SK-N-SH treated with all-trans-retinoic acid at 6 μM for 48 hours (cell line): Measurements from ENCODE around the gene XAGE1B.
A peak's percentile ranks its signal among the peaks of the same experiment; 100 is the strongest.

Source experiments
- ATAC-seq: fragments of 200-7000 bp; cut with Tn5 transposase; 3 replicates; pipeline ENCODE4 v1.9.1; 2020; ENCODE audit warnings: mild to moderate bottlenecking, moderate library complexity
- ARNTL ChIP-seq: fragments of 450-650 bp; formaldehyde crosslinking; IDR thresholded peaks from 2 replicates; pipeline ENCODE4 v1.5.0; 2020; ENCODE audit warnings: low read depth, mild to moderate bottlenecking, moderate library complexity, borderline replicate concordance
- BACH2 ChIP-seq: fragments of 250-450 bp; sonication (Bioruptor Pico); IDR thresholded peaks from 2 replicates; pipeline ENCODE4 v1.9.0; 2021; ENCODE audit warnings: mild to moderate bottlenecking, borderline replicate concordance
- CSDC2 ChIP-seq: fragments of 250-450 bp; sonication (Bioruptor Pico); IDR thresholded peaks from 2 replicates; pipeline ENCODE4 v1.5.0; 2020; ENCODE audit warnings: mild to moderate bottlenecking, moderate library complexity
- CSRNP3 ChIP-seq: fragments of 250-450 bp; sonication (Bioruptor Pico); IDR thresholded peaks from 2 replicates; pipeline ENCODE4 v1.5.1; 2021; ENCODE audit warnings: mild to moderate bottlenecking, moderate library complexity
- ESRRG ChIP-seq: fragments of 250-450 bp; sonication (Bioruptor Pico); IDR thresholded peaks from 2 replicates; pipeline ENCODE4 v1.6.1; 2021; ENCODE audit warnings: mild to moderate bottlenecking
- GLIS3 ChIP-seq: fragments of 250-450 bp; sonication (Bioruptor Pico); IDR thresholded peaks from 2 replicates; pipeline ENCODE4 v1.5.0; 2020; ENCODE audit warnings: mild to moderate bottlenecking, moderate library complexity
- ISL1 ChIP-seq: fragments of 250-450 bp; sonication (Bioruptor Pico); IDR thresholded peaks from 2 replicates; pipeline ENCODE4 v2.1.2; 2022; ENCODE audit warnings: mild to moderate bottlenecking, moderate library complexity
- OSR1 ChIP-seq: fragments of 250-450 bp; sonication (Bioruptor Pico); IDR thresholded peaks from 2 replicates; pipeline ENCODE4 v1.8.0; 2022; ENCODE audit warnings: moderate library complexity, mild to moderate bottlenecking, inconsistent platforms
- PATZ1 ChIP-seq: fragments of 250-450 bp; sonication (Bioruptor Pico); IDR thresholded peaks from 2 replicates; pipeline ENCODE4 v1.8.0; 2020; ENCODE audit warnings: mild to moderate bottlenecking, moderate library complexity, borderline replicate concordance
- POU6F1 ChIP-seq: fragments of 250-450 bp; sonication (Bioruptor Pico); IDR thresholded peaks from 2 replicates; pipeline ENCODE4 v1.8.0; 2021; ENCODE audit warnings: low read depth, mild to moderate bottlenecking, moderate library complexity, borderline replicate concordance
- PPARA ChIP-seq: fragments of 250-450 bp; sonication (Bioruptor Pico); IDR thresholded peaks from 2 replicates; pipeline ENCODE4 v1.5.0; 2020; ENCODE audit warnings: mild to moderate bottlenecking, borderline replicate concordance
- RARB ChIP-seq: fragments of 250-450 bp; sonication (Bioruptor Pico); IDR thresholded peaks from 2 replicates; pipeline ENCODE4 v1.8.0; 2021; ENCODE audit warnings: mild to moderate bottlenecking, moderate library complexity
- SNAI2 ChIP-seq: fragments of 250-450 bp; sonication (Bioruptor Pico); IDR thresholded peaks from 2 replicates; pipeline ENCODE4 v1.5.0; 2020; ENCODE audit warnings: mild to moderate bottlenecking, moderate library complexity
- TCF4 ChIP-seq: fragments of 250-450 bp; sonication (Bioruptor Pico); IDR thresholded peaks from 2 replicates; pipeline ENCODE4 v1.8.0; 2021; ENCODE audit warnings: mild to moderate bottlenecking, moderate library complexity, borderline replicate concordance
- TSHZ2 ChIP-seq: fragments of 250-450 bp; sonication (Bioruptor Pico); IDR thresholded peaks from 2 replicates; pipeline ENCODE4 v1.5.0; 2020; ENCODE audit warnings: mild to moderate bottlenecking, moderate library complexity
- ZC3H10 ChIP-seq: fragments of 250-450 bp; sonication (Bioruptor Pico); IDR thresholded peaks from 2 replicates; pipeline ENCODE4 v1.5.1; 2021; ENCODE audit warnings: mild to moderate bottlenecking, moderate library complexity
- ZFP3 ChIP-seq: fragments of 250-450 bp; sonication (Bioruptor Pico); IDR thresholded peaks from 2 replicates; pipeline ENCODE4 v1.5.0; 2020; ENCODE audit warnings: mild to moderate bottlenecking, moderate library complexity
- ZNF70 ChIP-seq: fragments of 450-650 bp; formaldehyde crosslinking; IDR thresholded peaks from 2 replicates; pipeline ENCODE4 v1.5.0; 2020; ENCODE audit warnings: mild to moderate bottlenecking, moderate library complexity
- ZNF8 ChIP-seq: fragments of 450-650 bp; formaldehyde crosslinking; IDR thresholded peaks from 2 replicates; pipeline ENCODE4 v1.5.0; 2020; ENCODE audit warnings: mild to moderate bottlenecking, moderate library complexity

XAGE1B gene

GRCh38 chrX:52516987-52517325 is at the start of gene XAGE1B:
Gene XAGE1B (minus strand): TSS chrX:52517063. CDS start chrX:52515527, 1,536 bp downstream.
- ATAC-seq = peak; percentile 63

- ATAC-seq = no peak
- no peak for TF ChIP-seq ZNF8 (CRISPR knock-in tag)
- TF ChIP-seq CSRNP3 (CRISPR knock-in tag) = no peak
- no peak for TF ChIP-seq SNAI2 (CRISPR knock-in tag)
- no peak for TF ChIP-seq TCF4 (CRISPR knock-in tag)
- no peak for TF ChIP-seq ARNTL
- TF ChIP-seq POU6F1 (CRISPR knock-in tag) = no peak
- TF ChIP-seq GLIS3 (CRISPR knock-in tag) = no peak
- TF ChIP-seq CSDC2 (CRISPR knock-in tag) = no peak
- TF ChIP-seq ZFP3 (CRISPR knock-in tag) = no peak
- no peak for TF ChIP-seq OSR1 (CRISPR knock-in tag)
- no peak for TF ChIP-seq ZC3H10 (CRISPR knock-in tag)
- no peak for TF ChIP-seq RARB (CRISPR knock-in tag)
Observed at GRCh38 chrX:52563105-52563504, 46.2 kb upstream of the XAGE1B start.

GRCh38 chrX:52558140-52558539 is 41.3 kb upstream of the XAGE1B start:
- no peak for ATAC-seq
- TF ChIP-seq CSDC2 (CRISPR knock-in tag) (no peak), RARB (CRISPR knock-in tag) (no peak), TSHZ2 (CRISPR knock-in tag) (no peak), ZFP3 (CRISPR knock-in tag) (no peak), ZNF70 (CRISPR knock-in tag) (no peak), BACH2 (CRISPR knock-in tag) (no peak), SNAI2 (CRISPR knock-in tag) (no peak)

- ATAC-seq = no peak
- TF ChIP-seq ESRRG (CRISPR knock-in tag) (no peak), PPARA (CRISPR knock-in tag) (no peak), ZC3H10 (CRISPR knock-in tag) (no peak), TCF4 (CRISPR knock-in tag) (no peak), GLIS3 (CRISPR knock-in tag) (no peak), BACH2 (CRISPR knock-in tag) (no peak), OSR1 (CRISPR knock-in tag) (no peak), PATZ1 (CRISPR knock-in tag) (no peak), ZNF70 (CRISPR knock-in tag) (no peak), ZFP3 (CRISPR knock-in tag) (no peak), ARNTL (no peak), ISL1 (CRISPR knock-in tag) (no peak)
Observed at GRCh38 chrX:52556741-52557140, 39.9 kb upstream of the XAGE1B start.
